Activated T-helper 17 cell treated with anti-CD3 and anti-CD28 coated beads, Interleukin-2, amount 50 U/mL, for 72 hours (primary cell): ENCODE results near the gene PTPDC1. TPM values are rescaled to one million over a fixed set of nuclear protein-coding genes. Genes with fewer than 3 reads are reported as not detected.
A peak's percentile ranks its signal among the peaks of the same experiment; 100 is the strongest.

Source experiments
- ATAC-seq: fragments of 150-1000 bp; cut with Tn5 transposase; replicated peaks from 2 replicates; pipeline ENCODE4 v1.10.0; 2021; ENCODE audit warnings: mild to moderate bottlenecking, moderate library complexity
- H3K27ac Mint-ChIP-seq: one replicate; pipeline ENCODE4 v1.8.0; 2022; ENCODE audit warnings: mixed read lengths
- H3K27me3 Mint-ChIP-seq: one replicate; pipeline ENCODE4 v1.8.0; 2022; ENCODE audit warnings: mixed read lengths
- H3K36me3 Mint-ChIP-seq: one replicate; pipeline ENCODE4 v1.8.0; 2022; ENCODE audit warnings: low read depth, mild to moderate bottlenecking, mixed read lengths
- H3K4me1 Mint-ChIP-seq: one replicate; pipeline ENCODE4 v1.8.0; 2022; ENCODE audit warnings: mixed read lengths
- H3K4me3 Mint-ChIP-seq: one replicate; pipeline ENCODE4 v1.8.0; 2022; ENCODE audit warnings: mild to moderate bottlenecking, mixed read lengths
- H3K9me3 Mint-ChIP-seq: one replicate; pipeline ENCODE4 v1.8.0; 2022; ENCODE audit warnings: mixed read lengths
- total RNA-seq, 2 donors: library from RNA; stranded (reverse); gene quantifications; one replicate each; pipeline ENCODE4 v1.2.3, GENCODE V29; 2022

PTPDC1 gene
- total RNA-seq, result 1 to 10 TPM; 5.8 to 6.2 TPM

GRCh38 chr9:94084314-94084713, at the start of gene PTPDC1:
TSS of gene PTPDC1 (plus strand) at chr9:94084464. CDS start at chr9:94084531, 67 bp downstream.
- no peak for ATAC-seq

GRCh38 chr9:94034511-94034910, 49.8 kb upstream of the PTPDC1 start:
- no peaks in the 10 kb centered on the region for H3K4me1 Mint-ChIP-seq
- no peaks in the 10 kb centered on the region for H3K36me3 Mint-ChIP-seq
- H3K27me3 Mint-ChIP-seq, result no peaks in the 10 kb centered on the region
- no peak overlapping the region for H3K27ac Mint-ChIP-seq
- no peak overlapping the region for H3K4me3 Mint-ChIP-seq
- no peaks in the 10 kb centered on the region for H3K9me3 Mint-ChIP-seq
- no peak for ATAC-seq

More at GRCh38 chr9:94084314-94084713, at the start of gene PTPDC1:
- H3K4me3 Mint-ChIP-seq, result no peak within 1 kb of the TSS
- H3K36me3 Mint-ChIP-seq, result peaks cover 6% of the 10 kb centered on the region
- H3K4me1 Mint-ChIP-seq, result peaks cover 7% of the 10 kb centered on the region
- H3K27ac Mint-ChIP-seq, result no peak within 1 kb of the TSS
- H3K9me3 Mint-ChIP-seq, result no peaks in the 10 kb centered on the region
- no peaks in the 10 kb centered on the region for H3K27me3 Mint-ChIP-seq

GRCh38 chr9:94039786-94040185, 44.5 kb upstream of the PTPDC1 start:
- Mint-ChIP-seq H3K4me1 (no peaks in the 10 kb centered on the region), H3K36me3 (no peaks in the 10 kb centered on the region), H3K4me3 (no peak overlapping the region), H3K27me3 (no peaks in the 10 kb centered on the region), H3K27ac (no peak overlapping the region), H3K9me3 (no peaks in the 10 kb centered on the region)
- no peak for ATAC-seq

- H3K36me3 Mint-ChIP-seq, result no peaks in the 10 kb centered on the region
- H3K27me3 Mint-ChIP-seq, result no peaks in the 10 kb centered on the region
- no peaks in the 10 kb centered on the region for H3K4me1 Mint-ChIP-seq
- H3K4me3 Mint-ChIP-seq, result no peak overlapping the region
- no peak for ATAC-seq
- no peak overlapping the region for H3K27ac Mint-ChIP-seq
- no peaks in the 10 kb centered on the region for H3K9me3 Mint-ChIP-seq
Measured at GRCh38 chr9:94042516-94043360, 41.5 kb upstream of the PTPDC1 start.

- Mint-ChIP-seq H3K27ac (no peak overlapping the region), H3K4me1 (no peaks in the 10 kb centered on the region), H3K4me3 (no peak overlapping the region), H3K36me3 (no peaks in the 10 kb centered on the region), H3K27me3 (no peaks in the 10 kb centered on the region), H3K9me3 (no peaks in the 10 kb centered on the region)
- no peak for ATAC-seq
Measured at GRCh38 chr9:94054716-94055115, 29.5 kb upstream of the PTPDC1 start.

GRCh38 chr9:94056442-94056974, 27.8 kb upstream of the PTPDC1 start:
- H3K27ac Mint-ChIP-seq, result no peak overlapping the region
- no peaks in the 10 kb centered on the region for H3K27me3 Mint-ChIP-seq
- H3K36me3 Mint-ChIP-seq, result no peaks in the 10 kb centered on the region
- no peaks in the 10 kb centered on the region for H3K9me3 Mint-ChIP-seq
- H3K4me3 Mint-ChIP-seq, result no peak overlapping the region
- H3K4me1 Mint-ChIP-seq, result no peaks in the 10 kb centered on the region
- ATAC-seq, result peak; percentile 52

GRCh38 chr9:94057918-94058317, 26.3 kb upstream of the PTPDC1 start:
- Mint-ChIP-seq H3K27me3 (no peaks in the 10 kb centered on the region), H3K27ac (no peak overlapping the region), H3K4me1 (no peaks in the 10 kb centered on the region), H3K9me3 (peaks cover 9% of the 10 kb centered on the region), H3K36me3 (no peaks in the 10 kb centered on the region), H3K4me3 (no peak overlapping the region)
- no peak for ATAC-seq

- no peaks in the 10 kb centered on the region for H3K27me3 Mint-ChIP-seq
Measured at GRCh38 chr9:94061864-94062263, 22.4 kb upstream of the PTPDC1 start.

GRCh38 chr9:94065535-94065961, 18.7 kb upstream of the PTPDC1 start:
- Mint-ChIP-seq H3K4me1 (peaks cover 5% of the 10 kb centered on the region), H3K36me3 (no peaks in the 10 kb centered on the region), H3K27ac (no peak overlapping the region), H3K27me3 (no peaks in the 10 kb centered on the region), H3K9me3 (peaks cover 9% of the 10 kb centered on the region), H3K4me3 (no peak overlapping the region)
- ATAC-seq, result peak; percentile 64

More at GRCh38 chr9:94061864-94062263, 22.4 kb upstream of the PTPDC1 start:
- H3K36me3 Mint-ChIP-seq, result no peaks in the 10 kb centered on the region
- no peak overlapping the region for H3K4me3 Mint-ChIP-seq
- H3K27ac Mint-ChIP-seq, result no peak overlapping the region
- no peak for ATAC-seq
- peaks cover 5% of the 10 kb centered on the region for H3K4me1 Mint-ChIP-seq
- H3K9me3 Mint-ChIP-seq, result peaks cover 9% of the 10 kb centered on the region

GRCh38 chr9:94068257-94068656, 16.0 kb upstream of the PTPDC1 start:
- no peak overlapping the region for H3K4me3 Mint-ChIP-seq
- no peaks in the 10 kb centered on the region for H3K9me3 Mint-ChIP-seq
- ATAC-seq, result no peak
- no peak overlapping the region for H3K27ac Mint-ChIP-seq
- H3K27me3 Mint-ChIP-seq, result no peaks in the 10 kb centered on the region
- peaks cover 5% of the 10 kb centered on the region for H3K4me1 Mint-ChIP-seq
- no peaks in the 10 kb centered on the region for H3K36me3 Mint-ChIP-seq

- Mint-ChIP-seq H3K27me3 (no peaks in the 10 kb centered on the region), H3K36me3 (peaks cover 6% of the 10 kb centered on the region), H3K4me1 (peaks cover 7% of the 10 kb centered on the region), H3K27ac (no peak overlapping the region), H3K9me3 (no peaks in the 10 kb centered on the region), H3K4me3 (no peak overlapping the region)
- no peak for ATAC-seq
Measured at GRCh38 chr9:94076557-94076956, 7.7 kb upstream of the PTPDC1 start.

- H3K36me3 Mint-ChIP-seq, result peaks cover 6% of the 10 kb centered on the region
- ATAC-seq, result no peak
- no peaks in the 10 kb centered on the region for H3K27me3 Mint-ChIP-seq
- peaks cover 7% of the 10 kb centered on the region for H3K4me1 Mint-ChIP-seq
- H3K4me3 Mint-ChIP-seq, result no peak overlapping the region
- no peak overlapping the region for H3K27ac Mint-ChIP-seq
- H3K9me3 Mint-ChIP-seq, result no peaks in the 10 kb centered on the region
Measured at GRCh38 chr9:94078086-94078485, 6.2 kb upstream of the PTPDC1 start.

- no peaks in the 10 kb centered on the region for H3K9me3 Mint-ChIP-seq
- H3K27ac Mint-ChIP-seq, result peak overlapping the region; percentile 39
- ATAC-seq, result no peak
- H3K4me3 Mint-ChIP-seq, result no peak overlapping the region
- peaks cover 7% of the 10 kb centered on the region for H3K4me1 Mint-ChIP-seq
- H3K36me3 Mint-ChIP-seq, result peaks cover 6% of the 10 kb centered on the region
- H3K27me3 Mint-ChIP-seq, result no peaks in the 10 kb centered on the region
Measured at GRCh38 chr9:94079236-94079635, 5.0 kb upstream of the PTPDC1 start.

- H3K27ac Mint-ChIP-seq, result no peak overlapping the region
- peaks cover 7% of the 10 kb centered on the region for H3K4me1 Mint-ChIP-seq
- H3K4me3 Mint-ChIP-seq, result no peak overlapping the region
- no peaks in the 10 kb centered on the region for H3K27me3 Mint-ChIP-seq
- H3K9me3 Mint-ChIP-seq, result no peaks in the 10 kb centered on the region
- peaks cover 6% of the 10 kb centered on the region for H3K36me3 Mint-ChIP-seq
- no peak for ATAC-seq
Measured at GRCh38 chr9:94080249-94080648, 4.0 kb upstream of the PTPDC1 start.

- H3K4me3 Mint-ChIP-seq, result no peak overlapping the region
- peaks cover 7% of the 10 kb centered on the region for H3K4me1 Mint-ChIP-seq
- no peaks in the 10 kb centered on the region for H3K9me3 Mint-ChIP-seq
- peaks cover 6% of the 10 kb centered on the region for H3K36me3 Mint-ChIP-seq
- peak; percentile 76 for ATAC-seq
- no peak overlapping the region for H3K27ac Mint-ChIP-seq
- H3K27me3 Mint-ChIP-seq, result no peaks in the 10 kb centered on the region
Measured at GRCh38 chr9:94081435-94081834, 2.8 kb upstream of the PTPDC1 start.
